Muscle layer of colon (tissue), 2 donors: ENCODE results near the gene RBBP8NL.

Source experiments
- H3K27ac ChIP-seq: one replicate; pipeline ENCODE4 v1.7.0; 2013; ENCODE audit warnings: low read depth, mild to moderate bottlenecking, low read length, moderate library complexity
- H3K27me3 ChIP-seq, 2 donors: one replicate each; pipeline ENCODE4 v1.7.0; 2013; ENCODE audit warnings: low read length in 2 of 2, mild to moderate bottlenecking in 2 of 2; ENCODE audit not compliant: insufficient read depth in 2 of 2, control insufficient read depth in 1 of 2
- H3K36me3 ChIP-seq: one replicate; pipeline ENCODE4 v1.7.0; 2013; ENCODE audit warnings: mild to moderate bottlenecking, low read length; ENCODE audit not compliant: insufficient read depth
- H3K4me1 ChIP-seq: one replicate; pipeline ENCODE4 v1.7.0; 2013; ENCODE audit warnings: mild to moderate bottlenecking, low read length; ENCODE audit not compliant: insufficient read depth
- H3K4me3 ChIP-seq, 2 donors: one replicate each; pipeline ENCODE4 v1.7.0; 2013; ENCODE audit warnings: low read length in 2 of 2, low read depth in 1 of 2, mild to moderate bottlenecking in 1 of 2, moderate library complexity in 1 of 2
- H3K9ac ChIP-seq: one replicate; pipeline ENCODE4 v1.7.0; 2013; ENCODE audit warnings: low read length
- H3K9me3 ChIP-seq: one replicate; pipeline ENCODE4 v1.7.0; 2013; ENCODE audit warnings: mild to moderate bottlenecking, low read length
- donor health status: abdominal sarcoma.
- donor health status: Adenocarcinoma of cecum.

RBBP8NL gene

DNA sequence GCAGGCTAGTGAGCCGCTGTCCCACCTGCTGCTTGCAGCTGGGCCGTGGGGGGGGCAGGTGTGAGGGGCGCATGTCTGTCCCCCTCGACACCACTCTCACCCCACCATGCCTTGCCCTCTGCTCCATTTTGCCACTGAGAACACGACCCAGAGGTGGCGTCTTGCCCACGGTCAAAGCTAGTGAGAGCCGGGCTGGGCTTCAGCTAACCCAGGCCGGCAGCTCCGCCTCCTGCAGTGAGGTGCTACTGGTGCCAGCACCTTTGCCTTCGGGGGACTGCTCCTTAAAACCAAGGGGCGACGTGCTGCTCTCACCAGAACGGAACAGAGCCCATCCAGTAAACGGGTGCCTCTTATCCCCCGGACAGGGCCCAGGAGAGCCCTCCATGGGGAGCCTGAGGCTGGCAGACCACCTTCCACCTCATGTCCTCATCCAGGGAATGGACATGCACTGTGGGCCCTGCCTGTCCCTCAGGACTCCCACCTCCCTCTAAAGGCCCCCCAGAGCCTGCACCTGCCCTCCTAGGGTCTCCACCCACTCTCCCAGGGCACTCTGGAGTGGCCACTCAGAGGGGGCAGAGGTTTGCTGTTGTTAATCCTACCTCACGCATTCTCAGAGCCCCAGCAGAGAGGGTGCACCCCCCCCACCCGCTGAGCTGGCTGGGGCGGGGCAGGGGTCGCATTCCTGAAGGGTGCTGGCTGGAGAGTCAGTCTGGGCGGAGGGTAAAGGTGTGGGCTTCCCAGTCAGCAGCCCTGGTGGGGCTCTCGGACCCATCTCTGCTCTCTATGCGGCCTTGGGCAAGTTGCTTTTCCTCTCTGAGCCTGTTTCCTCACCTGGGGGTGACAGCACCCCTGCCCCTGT is 2.9 kb downstream of the RBBP8NL start:
- H3K9me3 ChIP-seq: no peaks in the 10 kb centered on the region

DNA sequence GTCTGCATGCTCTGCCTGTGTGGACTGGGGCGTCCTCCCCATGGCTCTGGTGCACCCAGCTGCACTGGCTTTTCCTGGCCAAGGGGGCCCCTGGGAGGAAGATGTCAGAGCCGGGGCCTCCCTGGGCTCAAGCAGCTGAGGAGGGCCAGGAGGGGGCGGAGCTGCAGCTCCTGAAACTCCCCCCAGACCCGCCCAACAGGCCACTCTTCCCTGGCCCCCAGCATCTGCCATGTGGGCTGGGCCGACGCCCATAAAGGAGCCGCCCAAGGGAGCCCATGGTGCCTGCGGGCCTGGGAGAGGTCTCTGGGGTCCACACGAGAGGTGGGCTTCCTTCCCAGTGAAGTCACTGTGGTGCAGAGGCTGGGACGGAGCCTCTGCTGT is 4.0 kb downstream of the RBBP8NL start:
- Histone ChIP-seq H3K9ac (no peak overlapping the region), H3K36me3 (no peaks in the 10 kb centered on the region), H3K4me1 (no peaks in the 10 kb centered on the region), H3K27ac (no peak overlapping the region), H3K27me3 (peaks cover 0 to 22% of the 10 kb centered on the region in 2 donors), H3K9me3 (no peaks in the 10 kb centered on the region), H3K4me3 (no peak overlapping the region)

More for the DNA sequence above, 2.9 kb downstream of the RBBP8NL start:
- Histone ChIP-seq H3K27me3 (peaks cover 0 to 15% of the 10 kb centered on the region in 2 donors), H3K4me3 (no peak overlapping the region), H3K4me1 (no peaks in the 10 kb centered on the region), H3K36me3 (no peaks in the 10 kb centered on the region), H3K27ac (no peak overlapping the region), H3K9ac (no peak overlapping the region)

DNA sequence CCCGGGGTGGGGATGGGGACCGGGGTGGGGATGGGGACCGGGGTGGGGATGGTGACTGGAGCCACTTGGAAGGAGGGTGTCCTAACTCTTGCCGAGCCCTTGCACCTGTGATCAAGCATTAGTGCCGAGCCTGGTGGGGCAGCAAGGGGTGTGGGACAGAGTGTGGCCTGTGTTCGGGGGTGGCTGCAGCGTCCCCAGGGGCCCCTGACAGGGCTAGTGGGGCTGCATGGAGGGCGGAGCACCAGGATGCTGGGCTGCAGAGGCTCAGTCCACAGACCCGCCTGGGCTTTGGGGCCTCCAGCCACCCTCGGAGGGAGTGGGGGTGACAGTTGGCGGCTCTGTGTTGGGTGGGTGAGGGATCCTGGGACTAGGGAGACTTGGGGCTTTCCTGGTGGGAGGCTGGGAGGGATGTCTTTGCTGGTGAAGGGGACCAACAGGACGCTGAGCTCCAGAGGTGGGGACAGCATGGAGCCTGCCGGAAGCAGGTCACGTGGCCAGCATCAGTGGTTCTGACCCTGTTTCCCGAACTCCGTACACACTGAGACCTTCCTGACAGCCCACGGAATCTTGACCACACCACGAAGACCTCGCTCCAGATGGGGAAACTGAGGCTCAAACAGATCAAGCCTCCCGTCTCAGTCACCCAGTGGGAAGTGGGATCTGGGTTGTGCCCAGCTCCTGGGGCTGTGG is 4.6 kb downstream of the RBBP8NL start:
- Histone ChIP-seq H3K36me3 (no peaks in the 10 kb centered on the region), H3K27me3 (peaks cover 0 to 24% of the 10 kb centered on the region in 2 donors), H3K9ac (no peak overlapping the region), H3K27ac (no peak overlapping the region), H3K4me1 (no peaks in the 10 kb centered on the region), H3K4me3 (no peak overlapping the region), H3K9me3 (no peaks in the 10 kb centered on the region)

DNA sequence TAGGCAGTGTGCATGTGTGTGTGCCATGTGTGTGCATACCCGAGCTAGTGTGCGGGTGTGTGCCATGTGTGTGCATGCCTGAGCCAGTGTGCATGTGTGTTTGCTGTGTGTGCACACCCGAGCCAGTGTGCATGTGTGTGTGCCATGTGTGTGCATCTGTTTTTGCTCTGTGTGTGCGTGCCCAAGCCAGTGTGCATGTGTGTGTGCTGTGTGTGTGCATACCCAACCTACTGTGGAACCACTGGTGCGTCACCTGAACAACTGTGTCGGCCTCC is 5.7 kb downstream of the RBBP8NL start:
- H3K27ac ChIP-seq: no peak overlapping the region
- no peaks in the 10 kb centered on the region for H3K9me3 ChIP-seq
- H3K27me3 ChIP-seq: peaks cover 0 to 27% of the 10 kb centered on the region in 2 donors
- no peaks in the 10 kb centered on the region for H3K4me1 ChIP-seq
- no peak overlapping the region for H3K4me3 ChIP-seq
- H3K9ac ChIP-seq: no peak overlapping the region
- H3K36me3 ChIP-seq: no peaks in the 10 kb centered on the region

GRCh38 chr20:62420846-62421715 is 6.3 kb downstream of the RBBP8NL start:
- Histone ChIP-seq H3K27ac (no peak overlapping the region), H3K27me3 (peaks cover 0 to 27% of the 10 kb centered on the region in 2 donors), H3K9me3 (no peaks in the 10 kb centered on the region), H3K9ac (no peak overlapping the region), H3K36me3 (no peaks in the 10 kb centered on the region), H3K4me1 (no peaks in the 10 kb centered on the region), H3K4me3 (no peak overlapping the region)

DNA sequence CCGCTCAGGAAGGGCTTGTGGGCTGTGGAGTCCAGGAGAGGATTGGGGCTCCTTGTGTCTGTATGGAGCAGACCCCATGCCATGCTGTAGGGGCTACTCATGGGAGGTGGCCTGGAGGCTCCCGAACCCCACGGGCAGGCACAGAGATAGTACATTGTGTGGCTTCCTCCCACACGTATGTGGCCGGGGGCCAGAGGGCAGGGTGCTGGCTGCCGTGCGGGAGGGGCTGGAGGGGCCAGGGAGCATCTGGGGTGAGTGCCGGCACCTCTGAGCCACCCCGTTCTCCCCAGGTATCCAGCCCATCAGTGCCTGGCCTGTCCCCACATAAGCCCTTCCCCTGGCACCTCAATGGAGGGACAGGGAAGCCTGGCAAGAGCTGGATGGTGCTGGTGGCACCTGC is 7.6 kb downstream of the RBBP8NL start:
- Histone ChIP-seq H3K4me1 (no peaks in the 10 kb centered on the region), H3K4me3 (no peak overlapping the region), H3K27ac (no peak overlapping the region), H3K36me3 (no peaks in the 10 kb centered on the region), H3K9me3 (no peaks in the 10 kb centered on the region), H3K9ac (no peak overlapping the region), H3K27me3 (peaks cover 0 to 25% of the 10 kb centered on the region in 2 donors)

- no peak overlapping the region for H3K9ac ChIP-seq
- no peaks in the 10 kb centered on the region for H3K36me3 ChIP-seq
- no peak overlapping the region for H3K4me3 ChIP-seq
- no peaks in the 10 kb centered on the region for H3K4me1 ChIP-seq
- H3K27ac ChIP-seq: no peak overlapping the region
- no peaks in the 10 kb centered on the region for H3K9me3 ChIP-seq
- H3K27me3 ChIP-seq: peaks cover 0 to 22% of the 10 kb centered on the region in 2 donors
These were observed 8.4 kb downstream of the RBBP8NL start for GRCh38 chr20:62418709-62419487.

DNA sequence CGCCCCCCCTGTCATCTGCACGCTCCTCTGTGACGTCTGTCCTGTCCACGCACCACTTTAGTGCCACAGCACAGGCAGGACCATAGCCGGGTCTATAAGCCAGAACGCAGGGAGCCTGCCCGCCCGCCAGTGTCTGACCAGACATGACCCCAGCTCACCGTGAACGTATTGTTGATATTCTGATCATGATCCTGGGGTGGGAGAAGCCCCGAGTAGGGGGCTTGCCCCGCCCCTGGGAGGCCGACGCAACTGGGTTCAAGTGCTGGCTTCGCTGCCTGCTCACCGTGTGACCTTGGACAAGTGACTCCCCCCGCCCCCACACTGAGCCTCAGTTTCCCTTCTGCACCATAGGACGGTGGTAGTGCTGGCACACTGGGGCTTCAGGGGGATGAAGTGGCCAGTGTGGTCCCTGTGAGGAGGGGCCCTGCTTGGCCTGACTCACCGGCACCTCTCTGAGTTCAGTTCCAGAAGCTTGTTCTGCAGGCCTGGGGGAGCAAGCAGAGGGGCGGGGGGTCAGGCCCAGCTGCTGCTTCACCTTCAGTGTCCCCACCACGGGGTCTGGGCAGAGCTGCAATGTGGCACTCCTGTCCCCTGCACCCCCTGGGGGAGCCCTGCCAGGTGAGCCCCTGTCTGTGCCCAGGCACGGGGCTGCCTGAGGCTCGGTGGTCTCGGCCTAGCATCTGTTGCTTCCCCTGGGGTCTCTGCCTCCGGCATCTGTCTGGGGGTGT is 9.2 kb downstream of the RBBP8NL start:
- H3K27ac ChIP-seq: no peak overlapping the region
- no peak overlapping the region for H3K9ac ChIP-seq
- H3K27me3 ChIP-seq: peaks cover 0 to 15% of the 10 kb centered on the region in 2 donors
- H3K36me3 ChIP-seq: no peaks in the 10 kb centered on the region
- no peaks in the 10 kb centered on the region for H3K4me1 ChIP-seq
- H3K4me3 ChIP-seq: no peak overlapping the region
- no peaks in the 10 kb centered on the region for H3K9me3 ChIP-seq

DNA sequence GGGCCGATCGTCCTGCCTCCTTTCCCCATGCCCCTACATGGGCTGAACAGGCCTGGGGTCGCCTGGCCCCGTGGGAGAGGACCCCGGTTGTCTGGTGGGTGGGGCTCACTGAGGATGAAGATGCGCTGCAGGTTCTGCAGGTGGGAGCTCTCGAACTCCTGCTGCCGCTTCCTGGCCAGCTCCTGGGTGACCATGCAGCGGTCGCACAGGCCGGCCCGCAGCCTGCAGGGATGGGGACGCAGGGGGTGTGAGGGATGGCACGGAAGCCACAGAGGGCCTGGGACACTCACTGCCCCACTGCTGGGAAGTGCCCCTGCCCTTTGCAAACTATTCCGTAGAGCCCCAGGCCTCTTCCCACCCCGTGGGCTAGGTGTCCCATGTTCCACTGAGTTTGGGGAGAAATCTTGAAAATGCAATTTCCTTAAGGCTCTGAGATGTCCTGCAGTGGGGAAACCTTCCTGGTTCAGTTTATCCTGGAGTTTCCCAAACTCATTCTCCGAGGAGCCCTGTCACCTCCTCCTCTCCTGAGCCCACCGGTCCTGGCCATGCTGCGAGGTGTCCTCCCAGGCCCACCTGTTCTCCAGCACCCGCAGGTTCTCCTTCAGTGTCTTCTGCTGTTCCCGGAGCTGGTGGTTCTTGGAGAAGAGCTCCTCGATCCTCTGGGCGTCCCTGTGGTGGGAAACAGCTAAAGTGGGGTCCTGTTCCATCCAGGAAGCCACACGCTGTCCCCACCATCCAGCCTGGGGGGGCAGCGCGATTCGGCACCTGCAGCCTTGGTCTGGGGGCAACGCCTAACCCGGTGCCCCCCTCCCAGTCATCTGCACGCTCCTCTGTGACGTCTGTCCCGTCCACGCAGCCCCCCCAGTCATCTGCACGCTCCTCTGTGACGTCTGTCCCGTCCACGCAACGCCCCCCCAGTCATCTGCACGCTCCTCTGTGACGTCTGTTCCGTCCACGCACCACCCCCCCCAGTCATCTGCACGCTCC is 10.4 kb downstream of the RBBP8NL start:
- no peak overlapping the region for H3K9ac ChIP-seq
- no peak overlapping the region for H3K27ac ChIP-seq
- peaks cover 0 to 12% of the 10 kb centered on the region in 2 donors for H3K27me3 ChIP-seq
- H3K4me1 ChIP-seq: no peaks in the 10 kb centered on the region
- no peaks in the 10 kb centered on the region for H3K9me3 ChIP-seq
- H3K4me3 ChIP-seq: no peak overlapping the region
- no peaks in the 10 kb centered on the region for H3K36me3 ChIP-seq
